ENCODE data around the gene TRAF1. TPM values are rescaled to one million over a fixed set of nuclear protein-coding genes. Genes with fewer than 3 reads are reported as not detected.

TRAF1 gene
- total RNA-seq, 2 donors from 2014 or later: 1.5 to 3.1 TPM

DNA sequence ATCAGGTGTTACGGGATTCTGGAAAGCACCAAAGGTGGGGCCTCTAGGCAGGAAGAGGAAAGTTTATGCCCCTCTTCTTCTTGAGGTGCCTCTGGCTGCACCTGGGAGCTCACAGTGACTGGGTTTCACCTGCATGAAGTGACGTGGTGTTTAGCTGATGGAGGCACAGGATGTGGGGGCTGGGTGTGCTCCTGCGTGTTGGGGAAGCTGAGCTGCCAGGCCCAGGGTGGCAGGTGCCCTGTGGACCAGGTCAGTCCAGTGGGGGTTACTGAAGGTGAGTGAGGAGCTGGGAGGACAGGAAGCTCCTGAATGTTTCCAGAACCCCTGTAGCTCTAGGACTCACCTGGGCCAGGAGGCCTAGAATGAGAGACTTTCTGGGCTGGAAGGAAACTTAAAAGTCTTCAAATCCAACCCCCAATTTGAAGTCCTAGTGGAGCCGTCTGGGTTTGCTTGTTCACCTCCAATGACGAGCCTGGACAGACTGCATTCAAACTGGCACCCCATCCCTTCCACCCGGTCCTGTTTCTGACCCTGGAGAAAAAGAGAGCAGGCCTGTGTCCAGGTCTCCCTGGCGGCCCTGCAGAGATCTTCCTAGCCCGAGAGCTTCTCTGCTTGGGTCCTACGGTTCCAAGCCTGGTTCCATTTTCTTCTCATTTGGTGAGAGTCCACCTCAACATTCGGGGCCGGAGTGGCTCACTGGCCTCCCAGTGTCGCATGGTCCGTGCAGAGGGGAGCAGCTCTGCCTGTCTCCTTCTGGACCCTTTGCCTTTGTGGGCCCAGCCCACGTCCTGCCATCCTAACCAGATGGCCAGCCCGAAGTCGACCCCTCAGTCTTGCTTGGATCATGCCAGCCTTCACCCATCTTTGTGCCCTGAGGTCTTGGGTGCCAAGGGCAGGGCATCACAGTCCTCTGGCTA, 22.3 kb downstream of the TRAF1 start:
- TF ChIP-seq, protein P1, sequence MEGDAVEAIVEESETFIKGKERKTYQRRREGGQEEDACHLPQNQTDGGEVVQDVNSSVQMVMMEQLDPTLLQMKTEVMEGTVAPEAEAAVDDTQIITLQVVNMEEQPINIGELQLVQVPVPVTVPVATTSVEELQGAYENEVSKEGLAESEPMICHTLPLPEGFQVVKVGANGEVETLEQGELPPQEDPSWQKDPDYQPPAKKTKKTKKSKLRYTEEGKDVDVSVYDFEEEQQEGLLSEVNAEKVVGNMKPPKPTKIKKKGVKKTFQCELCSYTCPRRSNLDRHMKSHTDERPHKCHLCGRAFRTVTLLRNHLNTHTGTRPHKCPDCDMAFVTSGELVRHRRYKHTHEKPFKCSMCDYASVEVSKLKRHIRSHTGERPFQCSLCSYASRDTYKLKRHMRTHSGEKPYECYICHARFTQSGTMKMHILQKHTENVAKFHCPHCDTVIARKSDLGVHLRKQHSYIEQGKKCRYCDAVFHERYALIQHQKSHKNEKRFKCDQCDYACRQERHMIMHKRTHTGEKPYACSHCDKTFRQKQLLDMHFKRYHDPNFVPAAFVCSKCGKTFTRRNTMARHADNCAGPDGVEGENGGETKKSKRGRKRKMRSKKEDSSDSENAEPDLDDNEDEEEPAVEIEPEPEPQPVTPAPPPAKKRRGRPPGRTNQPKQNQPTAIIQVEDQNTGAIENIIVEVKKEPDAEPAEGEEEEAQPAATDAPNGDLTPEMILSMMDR (IDR thresholded peaks at IDR 0.05): no peak
- no peaks in the 10 kb centered on the region for H3K4me1 ChIP-seq
- H3K36me3 ChIP-seq: no peaks in the 10 kb centered on the region
- intact Hi-C loops (cut with DNase I): no loop called here
- no peak overlapping the region for H3K9ac ChIP-seq (ENCODE audit: low read depth in 2 of 2, low read length in 2 of 2)
- no peak overlapping the region for H3K27ac ChIP-seq
- no peaks in the 10 kb centered on the region for H3K27me3 ChIP-seq
- H3K9me3 ChIP-seq: no peaks in the 10 kb centered on the region
- H3K4me3 ChIP-seq: no peak overlapping the region
- DNase-seq: no peak

DNA sequence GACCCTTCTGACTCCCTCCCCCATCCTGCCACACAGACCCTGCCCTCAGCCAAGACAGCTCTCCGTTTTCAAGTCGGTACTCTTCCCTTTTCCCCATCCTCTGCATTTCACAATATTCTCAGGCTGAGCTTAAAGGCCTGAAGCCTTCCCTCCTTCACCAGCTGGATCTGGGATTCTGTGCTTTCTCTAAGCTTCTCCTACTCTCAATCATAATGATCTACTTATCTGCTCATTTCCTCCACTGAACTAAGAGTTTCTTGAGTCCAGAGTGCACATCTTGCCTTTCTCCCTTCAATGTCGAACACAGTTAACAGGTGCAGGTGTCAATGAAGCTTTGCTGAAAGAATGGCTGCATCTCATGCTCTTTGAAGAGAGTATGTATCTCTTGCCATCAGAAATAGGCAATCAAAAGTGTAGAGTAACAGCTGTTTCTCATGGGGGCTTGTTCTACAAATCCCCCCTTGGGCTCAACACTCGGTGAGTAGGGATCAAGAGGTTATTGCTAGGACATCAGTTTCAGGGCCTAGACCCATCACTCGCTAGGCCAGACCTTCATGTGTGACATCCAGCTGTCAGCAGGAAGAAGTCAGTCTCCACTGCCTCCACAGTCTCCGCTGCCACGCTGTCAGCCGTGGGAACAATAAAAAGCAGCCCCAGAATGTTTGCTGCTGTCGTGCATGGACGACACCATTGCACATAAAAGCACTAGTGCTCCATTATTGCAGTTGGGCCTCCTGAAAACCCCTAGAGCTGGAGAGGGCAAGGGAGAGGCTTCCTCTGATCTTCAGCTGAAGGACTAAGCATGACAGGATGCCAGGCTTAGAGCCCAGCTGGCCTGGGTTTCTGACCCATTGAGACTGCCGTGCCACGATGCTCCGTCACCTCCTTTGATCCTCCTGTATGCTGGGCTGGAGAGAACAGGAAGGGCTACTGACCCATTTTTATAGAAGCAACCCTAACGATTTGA, 23.7 kb downstream of the TRAF1 start:
- Histone ChIP-seq H3K36me3 (no peaks in the 10 kb centered on the region), H3K9me3 (no peaks in the 10 kb centered on the region), H3K27me3 (no peaks in the 10 kb centered on the region), H3K27ac (no peak overlapping the region), H3K9ac (ENCODE audit: low read depth in 2 of 2, low read length in 2 of 2) (no peak overlapping the region), H3K4me1 (no peaks in the 10 kb centered on the region), H3K4me3 (no peak overlapping the region)
- DNase-seq: no peak
- TF ChIP-seq, protein P1 (IDR thresholded peaks at IDR 0.05): no peak
- intact Hi-C loops (cut with DNase I): no loop called here

DNA sequence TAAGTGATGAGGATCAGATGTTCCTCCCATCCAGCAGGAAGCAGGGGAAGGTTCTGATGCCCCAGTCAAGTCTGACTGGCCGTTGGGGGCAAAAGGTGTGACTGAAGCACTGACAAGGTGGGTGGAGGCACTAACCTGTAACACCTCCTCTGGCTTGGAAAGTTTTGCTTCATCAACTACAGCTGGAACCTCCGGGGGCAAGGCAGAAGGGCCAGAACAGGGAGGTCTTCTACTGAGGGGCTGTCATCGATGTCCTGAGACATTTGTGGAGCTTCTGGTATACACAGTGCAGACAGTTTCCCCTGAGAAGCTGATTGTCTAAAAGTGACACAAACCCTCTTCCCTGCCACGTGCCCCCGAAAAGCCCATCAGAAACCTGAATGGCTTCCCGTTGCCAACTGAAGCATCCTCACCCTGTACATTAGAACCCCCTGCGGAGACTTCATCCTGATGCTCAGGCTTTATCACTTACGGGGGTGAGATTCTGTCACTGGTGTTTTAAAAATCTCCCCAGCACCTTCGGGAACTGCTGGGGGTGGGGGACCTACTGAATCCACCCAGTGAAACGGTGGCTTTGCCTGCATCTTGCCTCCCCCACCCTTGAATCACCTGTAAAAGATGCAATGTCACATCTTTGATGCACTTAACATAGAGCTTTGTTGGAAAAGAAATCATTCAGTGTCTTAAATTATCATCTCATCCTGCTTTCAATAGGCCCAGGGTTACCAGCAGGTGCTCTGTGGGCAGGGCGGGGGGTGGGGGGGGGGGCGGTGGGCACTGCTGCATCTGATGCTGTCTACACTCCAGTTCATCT, 24.6 kb downstream of the TRAF1 start:
- Histone ChIP-seq H3K27me3 (no peaks in the 10 kb centered on the region), H3K9me3 (no peaks in the 10 kb centered on the region), H3K9ac (ENCODE audit: low read depth in 2 of 2, low read length in 2 of 2) (no peak overlapping the region), H3K27ac (no peak overlapping the region), H3K36me3 (no peaks in the 10 kb centered on the region), H3K4me3 (no peak overlapping the region), H3K4me1 (no peaks in the 10 kb centered on the region)
- intact Hi-C loops (cut with DNase I): no loop called here
- DNase-seq: no peak
- TF ChIP-seq, protein P1 (IDR thresholded peaks at IDR 0.05): no peak

DNA sequence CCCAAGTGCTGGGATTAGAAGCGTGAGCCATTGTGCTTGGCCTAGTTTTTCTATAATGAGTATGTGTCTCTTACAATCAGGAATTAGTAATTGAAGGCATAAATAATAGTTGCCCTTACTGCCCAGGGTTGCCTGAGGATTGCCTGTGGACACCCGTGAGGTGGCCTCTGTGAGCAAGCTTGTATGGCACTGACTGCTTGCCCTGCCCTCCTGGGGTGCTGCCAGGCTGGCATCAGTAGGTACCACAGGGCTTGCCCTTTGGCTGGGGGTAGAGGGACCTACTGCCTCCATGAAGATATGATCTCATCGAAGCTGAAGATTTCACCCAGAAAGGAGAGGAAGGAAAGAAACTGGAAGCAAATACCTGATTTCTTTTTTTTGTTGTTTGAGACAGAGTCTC, 25.8 kb downstream of the TRAF1 start:
- H3K4me3 ChIP-seq: no peak overlapping the region

More for the DNA sequence above, 25.8 kb downstream of the TRAF1 start:
- no peak overlapping the region for H3K9ac ChIP-seq (ENCODE audit: low read depth in 2 of 2, low read length in 2 of 2)
- DNase-seq: no peak
- H3K27me3 ChIP-seq: no peaks in the 10 kb centered on the region
- TF ChIP-seq, protein P1 (IDR thresholded peaks at IDR 0.05): no peak
- H3K36me3 ChIP-seq: no peaks in the 10 kb centered on the region
- H3K9me3 ChIP-seq: no peaks in the 10 kb centered on the region
- intact Hi-C loops (cut with DNase I): no loop called here
- no peaks in the 10 kb centered on the region for H3K4me1 ChIP-seq
- no peak overlapping the region for H3K27ac ChIP-seq

Measured in colonic mucosa (tissue), 4 donors.